Measurements from ENCODE around the gene COL18A1. TPM values are rescaled to one million over a fixed set of nuclear protein-coding genes. Genes with fewer than 3 reads are reported as not detected.
"Not testable (repeated sequence)": the region's sequence is repeated elsewhere in the genome, so short reads cannot be mapped to it uniquely, and the experiment has no call there.

Gene COL18A1
- total and polyA plus RNA-seq, 11 donors, result 31.7 to 109 (median 59.0) TPM

DNA sequence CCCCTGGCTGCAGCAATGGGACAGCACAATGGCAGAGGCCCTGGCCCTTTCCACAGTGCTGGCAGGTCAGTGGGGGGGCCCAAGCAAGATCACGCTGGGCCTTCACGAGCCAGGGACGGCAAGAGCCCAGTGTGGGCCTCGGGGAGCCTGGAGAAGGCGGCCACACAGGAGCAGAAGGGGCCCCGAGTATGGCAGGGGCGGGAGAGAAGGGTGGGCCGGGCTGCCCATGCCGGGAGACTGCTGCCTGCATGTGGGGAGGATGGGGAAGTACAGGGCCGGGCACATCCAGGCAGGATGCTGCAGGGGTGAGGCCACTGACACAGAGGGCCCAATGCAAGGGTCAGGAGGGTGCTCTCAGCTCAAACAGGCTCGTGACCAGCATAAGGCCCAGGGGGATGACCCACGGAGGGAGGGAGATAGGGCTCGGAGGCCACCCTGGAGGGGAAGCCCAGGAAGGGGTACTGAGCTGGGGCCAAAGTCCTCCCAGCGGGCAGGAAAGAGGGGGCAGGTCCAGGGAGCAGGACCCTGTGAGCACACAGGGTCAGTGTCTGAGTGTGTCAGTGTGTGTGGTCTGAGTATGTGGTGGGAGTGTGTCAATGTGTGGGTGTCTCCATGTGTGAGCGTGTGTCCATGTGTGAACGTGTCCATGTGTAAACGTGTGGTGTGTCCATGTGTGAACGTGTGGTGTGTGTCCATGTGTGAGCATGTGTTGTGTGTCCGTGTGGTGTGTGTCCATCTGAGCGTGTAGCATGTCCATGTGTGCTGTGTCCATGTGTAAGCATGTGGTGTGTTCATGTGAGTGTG lies 124.2 kb downstream of the COL18A1 start:
- intact Hi-C loops (cut with DNase I), result no loop called here
- no peaks in the 10 kb centered on the region for H3K9me3 ChIP-seq
- no peak for TF ChIP-seq POLR2A (IDR thresholded peaks at IDR 0.05)
- TF ChIP-seq, protein P1, sequence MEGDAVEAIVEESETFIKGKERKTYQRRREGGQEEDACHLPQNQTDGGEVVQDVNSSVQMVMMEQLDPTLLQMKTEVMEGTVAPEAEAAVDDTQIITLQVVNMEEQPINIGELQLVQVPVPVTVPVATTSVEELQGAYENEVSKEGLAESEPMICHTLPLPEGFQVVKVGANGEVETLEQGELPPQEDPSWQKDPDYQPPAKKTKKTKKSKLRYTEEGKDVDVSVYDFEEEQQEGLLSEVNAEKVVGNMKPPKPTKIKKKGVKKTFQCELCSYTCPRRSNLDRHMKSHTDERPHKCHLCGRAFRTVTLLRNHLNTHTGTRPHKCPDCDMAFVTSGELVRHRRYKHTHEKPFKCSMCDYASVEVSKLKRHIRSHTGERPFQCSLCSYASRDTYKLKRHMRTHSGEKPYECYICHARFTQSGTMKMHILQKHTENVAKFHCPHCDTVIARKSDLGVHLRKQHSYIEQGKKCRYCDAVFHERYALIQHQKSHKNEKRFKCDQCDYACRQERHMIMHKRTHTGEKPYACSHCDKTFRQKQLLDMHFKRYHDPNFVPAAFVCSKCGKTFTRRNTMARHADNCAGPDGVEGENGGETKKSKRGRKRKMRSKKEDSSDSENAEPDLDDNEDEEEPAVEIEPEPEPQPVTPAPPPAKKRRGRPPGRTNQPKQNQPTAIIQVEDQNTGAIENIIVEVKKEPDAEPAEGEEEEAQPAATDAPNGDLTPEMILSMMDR (IDR thresholded peaks at IDR 0.05), result no peak
- WGBS, 4 donors, result 84 to 90% (median 88%) methylated on average over 20 of the region's 20 CpGs
- no peak overlapping the region for H3K4me3 ChIP-seq
- DNase-seq, result peak in 3 of 5 donors; percentile 12 to 59 (median 24)
- H3K27ac ChIP-seq, result no peak overlapping the region
- peaks cover 0 to 8% (median 0%) of the 10 kb centered on the region in 9 donors for H3K36me3 ChIP-seq
- no peak for ATAC-seq
- H3K4me1 ChIP-seq, result peaks cover 0 to 20% (median 6%) of the 10 kb centered on the region in 12 donors
- H3K27me3 ChIP-seq, result no peaks in the 10 kb centered on the region

- DNase-seq (peak in 2 of 5 donors; percentile 5 to 6), ATAC-seq (no peak)
- TF ChIP-seq, protein P1 (IDR thresholded peaks at IDR 0.05), result no peak
- TF ChIP-seq POLR2A (IDR thresholded peaks at IDR 0.05), result no peak
- WGBS, 4 donors, result 90 to 99% (median 97%) methylated on average over 10 to 11 of the region's 11 CpGs
- intact Hi-C loops (cut with DNase I), result no loop called here
- Histone ChIP-seq H3K9me3 (no peaks in the 10 kb centered on the region), H3K4me1 (peaks cover 0 to 28% (median 12%) of the 10 kb centered on the region in 12 donors), H3K27me3 (no peaks in the 10 kb centered on the region), H3K36me3 (peaks cover 0 to 8% (median 0%) of the 10 kb centered on the region in 9 donors), H3K27ac (no peak overlapping the region), H3K4me3 (no peak overlapping the region)
Measured at GRCh38 chr21:45529785-45530422, 124.9 kb downstream of the COL18A1 start.

DNA sequence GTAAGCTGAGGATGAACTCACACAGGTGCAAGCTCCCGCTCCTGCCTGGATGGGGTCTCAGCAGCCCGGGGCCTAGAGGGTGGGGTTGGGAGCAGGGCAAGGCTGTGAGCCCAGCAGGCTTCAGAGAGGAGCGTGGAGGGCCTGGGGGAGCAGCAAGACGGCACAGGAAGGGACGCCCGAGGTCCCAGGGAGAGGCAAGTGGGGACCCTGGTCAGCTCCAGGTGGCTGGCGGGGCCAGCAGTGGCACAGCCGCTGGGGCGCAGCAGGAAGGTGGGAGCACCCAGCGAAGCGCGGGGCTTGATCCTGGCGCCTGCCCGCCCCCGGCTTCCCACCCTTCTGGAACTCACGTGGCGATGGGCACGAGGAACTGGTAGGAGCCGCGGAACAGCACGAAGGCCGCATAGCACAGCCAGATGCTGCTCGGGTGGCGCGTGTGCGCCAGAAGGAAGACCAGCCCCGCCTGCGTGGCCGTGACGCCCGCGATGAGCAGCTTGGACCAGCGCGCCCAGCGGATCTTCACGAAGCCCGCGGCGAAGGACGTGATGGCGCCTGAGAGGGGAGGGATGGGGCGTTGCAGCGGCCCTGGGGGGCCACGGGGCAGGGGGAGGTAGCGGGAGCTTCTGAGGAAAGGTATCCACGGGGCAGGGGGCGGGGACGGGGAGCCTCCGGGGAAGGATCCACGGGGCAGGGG lies 125.6 kb downstream of the COL18A1 start:
- no peaks in the 10 kb centered on the region for H3K27me3 ChIP-seq
- H3K27ac ChIP-seq, result no peak overlapping the region
- 97 to 98% (median 98%) methylated on average over 47 to 50 of the region's 50 CpGs for WGBS, 4 donors
- no peak overlapping the region for H3K4me3 ChIP-seq
- DNase-seq (peak in 3 of 5 donors; percentile 17 to 63 (median 17)), ATAC-seq (no peak)
- peaks cover 0 to 8% (median 0%) of the 10 kb centered on the region in 9 donors for H3K36me3 ChIP-seq
- no peak for TF ChIP-seq POLR2A (IDR thresholded peaks at IDR 0.05)
- TF ChIP-seq, protein P1 (IDR thresholded peaks at IDR 0.05), result no peak
- intact Hi-C loops (cut with DNase I), result no loop called here
- H3K4me1 ChIP-seq, result peaks cover 0 to 34% (median 11%) of the 10 kb centered on the region in 12 donors
- H3K9me3 ChIP-seq, result no peaks in the 10 kb centered on the region

- H3K9me3 ChIP-seq; intact Hi-C loops (cut with DNase I); ATAC-seq; H3K36me3 ChIP-seq; H3K4me3 ChIP-seq; H3K27ac ChIP-seq; H3K27me3 ChIP-seq: not testable (repeated sequence)
- DNase-seq, result peak in 1 of 5 donors; percentile 11
- WGBS, 4 donors, result 92 to 97% (median 95%) methylated on average over 15 to 17 of the region's 17 CpGs
- H3K4me1 ChIP-seq, result peaks cover 0 to 39% (median 11%) of the 10 kb centered on the region in 12 donors
Measured at GRCh38 chr21:45531114-45531392, 126.1 kb downstream of the COL18A1 start.
